GM23338 (cell line): ENCODE data around the gene RAP1GAP2. TPM values are rescaled to one million over a fixed set of nuclear protein-coding genes. Genes with fewer than 3 reads are reported as not detected.

Experiments used
- ATAC-seq: fragments of 200-7000 bp; cut with Tn5 transposase; 3 replicates; pipeline ENCODE4 v1.9.1; 2020
- DNase-seq: peaks from one replicate; pipeline ENCODE4 v3.0.0-alpha.2; 2015; ENCODE audit warnings: low spot score
- H2AFZ ChIP-seq: fragments of 200-600 bp; sonication (generic); 2 replicates; pipeline ENCODE4 v1.8.0; 2016; ENCODE audit warnings: antibody characterized with exemption, mild to moderate bottlenecking, moderate library complexity
- H3F3A ChIP-seq: fragments of 200-600 bp; sonication (generic); replicated peaks from 2 replicates; pipeline ENCODE4 v1.8.0; 2017; ENCODE audit warnings: antibody characterized with exemption, mixed run types, low read depth
- H3K27ac ChIP-seq: fragments of 200-600 bp; sonication (generic); 2 replicates; pipeline ENCODE4 v1.6.1; 2016; ENCODE audit warnings: low read depth
- H3K27me3 ChIP-seq: fragments of 200-600 bp; sonication (generic); 2 replicates; pipeline ENCODE4 v1.8.0; 2016; ENCODE audit warnings: mild to moderate bottlenecking, mixed run types, moderate library complexity; ENCODE audit not compliant: insufficient read depth
- H3K36me3 ChIP-seq: fragments of 200-600 bp; sonication (generic); 2 replicates; pipeline ENCODE4 v1.8.0; 2016; ENCODE audit warnings: mild to moderate bottlenecking; ENCODE audit not compliant: insufficient read depth
- H3K4me1 ChIP-seq: fragments of 200-600 bp; sonication (generic); 2 replicates; pipeline ENCODE4 v1.8.0; 2016; ENCODE audit warnings: mild to moderate bottlenecking, moderate library complexity; ENCODE audit not compliant: insufficient read depth
- H3K4me2 ChIP-seq: fragments of 200-600 bp; sonication (generic); 2 replicates; pipeline ENCODE4 v1.7.1; 2017; ENCODE audit warnings: mixed run types
- H3K4me3 ChIP-seq: fragments of 200-600 bp; sonication (generic); 2 replicates; pipeline ENCODE4 v1.6.1; 2016; ENCODE audit warnings: mixed run types
- H3K79me2 ChIP-seq: fragments of 200-600 bp; sonication (generic); replicated peaks from 2 replicates; pipeline ENCODE4 v1.8.0; 2017; ENCODE audit warnings: mild to moderate bottlenecking; ENCODE audit not compliant: insufficient read depth
- H3K9me2 ChIP-seq: fragments of 200-600 bp; sonication (generic); 2 replicates; pipeline ENCODE4 v1.8.0; 2017; ENCODE audit not compliant: insufficient read depth
- H4K20me1 ChIP-seq: fragments of 200-600 bp; sonication (generic); replicated peaks from 2 replicates; pipeline ENCODE4 v1.8.0; 2017; ENCODE audit warnings: mild to moderate bottlenecking; ENCODE audit not compliant: insufficient read depth
- H3K27ac Mint-ChIP-seq: 2 replicates; pipeline ENCODE4 v1.8.0; 2020; ENCODE audit warnings: inconsistent platforms, mild to moderate bottlenecking, moderate library complexity, mixed read lengths
- H3K27me3 Mint-ChIP-seq: 3 replicates; pipeline ENCODE4 v1.8.0; 2022; ENCODE audit warnings: low read depth, mild to moderate bottlenecking, moderate library complexity, mixed read lengths, inconsistent platforms; ENCODE audit not compliant: insufficient read depth, poor library complexity
- H3K36me3 Mint-ChIP-seq: 3 replicates; pipeline ENCODE4 v1.8.0; 2021; ENCODE audit warnings: low read depth, mild to moderate bottlenecking, inconsistent platforms, moderate library complexity, mixed read lengths
- H3K4me1 Mint-ChIP-seq: 3 replicates; pipeline ENCODE4 v1.8.0; 2020; ENCODE audit warnings: mild to moderate bottlenecking, inconsistent platforms, mixed read lengths
- H3K4me3 Mint-ChIP-seq: 3 replicates; pipeline ENCODE4 v1.8.0; 2021; ENCODE audit warnings: moderate library complexity, mild to moderate bottlenecking, inconsistent platforms, mixed read lengths
- H3K9me3 Mint-ChIP-seq: 3 replicates; pipeline ENCODE4 v1.8.0; 2020; ENCODE audit warnings: moderate library complexity, mild to moderate bottlenecking, inconsistent platforms, mixed read lengths
- CREB1 ChIP-seq: fragments of 250-450 bp; sonication (Bioruptor Pico); IDR thresholded peaks from 2 replicates; pipeline ENCODE4 v1.5.0; 2020; ENCODE audit warnings: low read depth, mild to moderate bottlenecking, moderate library complexity
- CTCF ChIP-seq, 2 experiments: fragments of 200-600 bp in 1 of 2; sonication (generic) in 1 of 2; conservative IDR thresholded peaks; 2 replicates each; pipeline versions ENCODE4 v1.5.1 to v1.6.1; 2016 to 2017; ENCODE audit warnings: antibody characterized with exemption in 2 of 2, low read depth in 2 of 2, mild to moderate bottlenecking in 2 of 2, moderate library complexity in 1 of 2
- ETS1 ChIP-seq: IDR thresholded peaks from 2 replicates; pipeline ENCODE4 v1.6.1; 2016; ENCODE audit warnings: antibody characterized with exemption
- EZH2 ChIP-seq: fragments of 200-600 bp; sonication (generic); IDR thresholded peaks from one replicate; pipeline ENCODE4 v1.8.0; 2017; ENCODE audit warnings: antibody characterized with exemption, mild to moderate bottlenecking, low read depth; ENCODE audit not compliant: unreplicated experiment
- EZH2phosphoT487 ChIP-seq: fragments of 200-600 bp; sonication (generic); IDR thresholded peaks from one replicate; pipeline ENCODE4 v1.8.1; 2018; ENCODE audit warnings: antibody characterized with exemption; ENCODE audit not compliant: unreplicated experiment
- JUNB ChIP-seq: IDR thresholded peaks from one replicate; pipeline ENCODE4 v1.6.1; 2016; ENCODE audit warnings: antibody characterized with exemption; ENCODE audit not compliant: unreplicated experiment
- NANOG ChIP-seq: IDR thresholded peaks from 2 replicates; pipeline ENCODE4 v1.6.1; 2016; ENCODE audit warnings: antibody characterized with exemption, borderline replicate concordance
- POLR2AphosphoS5 ChIP-seq: IDR thresholded peaks from 2 replicates; pipeline ENCODE4 v1.6.1; 2016; ENCODE audit warnings: antibody characterized with exemption, low read depth
- REST ChIP-seq: IDR thresholded peaks from one replicate; pipeline ENCODE4 v1.6.1; 2018; ENCODE audit warnings: antibody characterized with exemption; ENCODE audit not compliant: unreplicated experiment
- STAT1 ChIP-seq: IDR thresholded peaks from one replicate; pipeline ENCODE4 v1.6.1; 2016; ENCODE audit warnings: antibody characterized with exemption; ENCODE audit not compliant: unreplicated experiment
- ZNF114 ChIP-seq: fragments of 250-450 bp; sonication (Bioruptor Pico); IDR thresholded peaks from 2 replicates; pipeline ENCODE4 v1.5.0; 2020; ENCODE audit warnings: mild to moderate bottlenecking, moderate library complexity
- ZNF331 ChIP-seq: fragments of 250-450 bp; sonication (Bioruptor Pico); IDR thresholded peaks from 2 replicates; pipeline ENCODE4 v1.5.0; 2020; ENCODE audit warnings: low read depth, mild to moderate bottlenecking, moderate library complexity
- ZNF462 ChIP-seq: fragments of 250-450 bp; sonication (Bioruptor Pico); IDR thresholded peaks from 2 replicates; pipeline ENCODE4 v1.5.0; 2020; ENCODE audit warnings: mild to moderate bottlenecking, moderate library complexity
- polyA plus RNA-seq: library from polyadenylated mRNA; unstranded; fragments of >200 nt; fragmentation: Nextera tagmentation; extraction: Ambion mirVana; gene quantifications from 2 replicates; pipeline ENCODE4 v1.2.1, GENCODE V29; 2016
- total RNA-seq: library from RNA; depleted of rRNA; stranded (reverse); fragments of >200 nt; shearing (Covaris generic); gene quantifications from 2 replicates; pipeline ENCODE4 v1.2.3, GENCODE V29; 2014

The RAP1GAP2 gene
- total and polyA plus RNA-seq, 2 experiments from 2014 or later: 17.8 to 46.1 TPM

- Histone ChIP-seq H3K4me1 (peaks cover 14% of the 10 kb centered on the region; the same call in 1 of the 2 replicates), H3K4me2 (no peak overlapping the region), H4K20me1 (no peaks in the 10 kb centered on the region; the same call in none of the 2 replicates), H3K79me2 (peaks cover 27% of the 10 kb centered on the region), H3K9me2 (no peaks in the 10 kb centered on the region), H3K27me3 (no peaks in the 10 kb centered on the region), H3F3A (no peaks in the 10 kb centered on the region), H3K4me3 (no peak overlapping the region), H3K27ac (peak overlapping the region; percentile 74; the same call in 1 of the 2 replicates), H3K36me3 (no peaks in the 10 kb centered on the region), H2AFZ (no peak overlapping the region)
- DNase-seq (no peak), ATAC-seq (no peak)
- Mint-ChIP-seq H3K4me1 (peaks cover 43% of the 10 kb centered on the region), H3K9me3 (no peaks in the 10 kb centered on the region), H3K27ac (peak overlapping the region; percentile 85), H3K4me3 (no peak overlapping the region), H3K27me3 (peaks cover 6% of the 10 kb centered on the region), H3K36me3 (peaks cover 5% of the 10 kb centered on the region; the same call in 1 of the 3 replicates)
- TF ChIP-seq ZNF462: no peak
- TF ChIP-seq EZH2: no peak
- no peak for TF ChIP-seq POLR2AphosphoS5
- no peak for TF ChIP-seq STAT1
- TF ChIP-seq ZNF331 (CRISPR knock-in tag): no peak
- no peak for TF ChIP-seq ETS1
- TF ChIP-seq ZNF114: no peak
- TF ChIP-seq CTCF (conservative IDR thresholded peaks at IDR 0.05; ENCODE audit: low read depth in 2 of 2): no peak
- no peak for TF ChIP-seq CREB1
- TF ChIP-seq EZH2phosphoT487: no peak
- no peak for TF ChIP-seq JUNB
- no peak for TF ChIP-seq NANOG
- TF ChIP-seq REST: no peak
Observed at GRCh38 chr17:2959371-2960130, 163.3 kb downstream of the RAP1GAP2 start.
